Esophagus (tissue), 2 donors: ENCODE results near the gene NXPH4. TPM values are rescaled to one million over a fixed set of nuclear protein-coding genes. Genes with fewer than 3 reads are reported as not detected.

Experiments used
- H3K27ac ChIP-seq, 2 donors: one replicate each; pipeline ENCODE4 v1.5.1; 2013; ENCODE audit warnings: low read depth in 2 of 2, mild to moderate bottlenecking in 2 of 2, inconsistent platforms in 1 of 2, low read length in 1 of 2, moderate library complexity in 1 of 2
- H3K27me3 ChIP-seq, 2 donors: one replicate each; pipeline ENCODE4 v1.6.1; 2013; ENCODE audit warnings: low read length in 2 of 2, control low read depth in 1 of 2, mild to moderate bottlenecking in 1 of 2; ENCODE audit not compliant: insufficient read depth in 2 of 2, control insufficient read depth in 1 of 2
- H3K36me3 ChIP-seq, 2 donors: one replicate each; pipeline ENCODE4 v1.6.1; 2013; ENCODE audit warnings: low read length in 1 of 2; ENCODE audit not compliant: control insufficient read depth in 2 of 2, insufficient read depth in 2 of 2
- H3K4me1 ChIP-seq, 2 donors: one replicate each; pipeline ENCODE4 v1.6.1; 2013; ENCODE audit warnings: low read length in 1 of 2; ENCODE audit not compliant: control insufficient read depth in 2 of 2, insufficient read depth in 2 of 2
- H3K4me3 ChIP-seq, 2 donors: one replicate each; pipeline ENCODE4 v1.5.1; 2013; ENCODE audit warnings: low read length in 2 of 2, mild to moderate bottlenecking in 2 of 2, low read depth in 1 of 2, moderate library complexity in 1 of 2
- H3K9me3 ChIP-seq, 2 donors: one replicate each; pipeline ENCODE4 v1.6.1; 2013; ENCODE audit warnings: mild to moderate bottlenecking in 2 of 2, low read depth in 1 of 2, low read length in 1 of 2, moderate library complexity in 1 of 2; ENCODE audit not compliant: control insufficient read depth in 2 of 2, insufficient read depth in 1 of 2
- WGBS, 2 donors: extraction: QIAGEN DNeasy Blood & Tissue Kit; methylation state at CpG; one replicate each; pipeline ENCODE4 v1.1.7; 2013; 5-methylcytosine and 5-hydroxymethylcytosine counted together
- polyA plus RNA-seq, 2 donors: library from polyadenylated mRNA; stranded (reverse); fragments of 200-250 nt; gene quantifications; one replicate each; pipeline ENCODE4 v1.2.3, GENCODE V29; 2013
- donor health status: healthy with polysubstance abuse.
- donor health status: Bipolar disorder and iron deficiency.

The NXPH4 gene
- polyA plus RNA-seq, 2 donors, result 0.73 to 1.3 TPM

- no peak overlapping the region for H3K4me3 ChIP-seq
- WGBS, 2 donors, result 90 to 91% methylated on average over 15 of the region's 15 CpGs
- no peaks in the 10 kb centered on the region for H3K4me1 ChIP-seq
- no peak overlapping the region for H3K27ac ChIP-seq
- H3K36me3 ChIP-seq, result peaks cover 19 to 95% of the 10 kb centered on the region in 2 donors
- H3K9me3 ChIP-seq, result peaks cover 0 to 2% of the 10 kb centered on the region in 2 donors
- no peaks in the 10 kb centered on the region for H3K27me3 ChIP-seq
These were observed 16.1 kb upstream of the NXPH4 start for GRCh38 chr12:57200497-57200896.

GRCh38 chr12:57201219-57201618 is 15.4 kb upstream of the NXPH4 start:
- Histone ChIP-seq H3K4me3 (no peak overlapping the region), H3K36me3 (peaks cover 17 to 95% of the 10 kb centered on the region in 2 donors), H3K4me1 (no peaks in the 10 kb centered on the region), H3K27ac (no peak overlapping the region), H3K9me3 (peaks cover 0 to 2% of the 10 kb centered on the region in 2 donors), H3K27me3 (no peaks in the 10 kb centered on the region)
- WGBS, 2 donors, result 77 to 87% methylated on average over 8 of the region's 8 CpGs

- Histone ChIP-seq H3K36me3 (peaks cover 15 to 95% of the 10 kb centered on the region in 2 donors), H3K27ac (no peak overlapping the region), H3K9me3 (peaks cover 0 to 2% of the 10 kb centered on the region in 2 donors), H3K27me3 (no peaks in the 10 kb centered on the region), H3K4me1 (no peaks in the 10 kb centered on the region), H3K4me3 (no peak overlapping the region)
- WGBS, 2 donors, result 87 to 88% methylated on average over 16 of the region's 16 CpGs
These were observed 15.0 kb upstream of the NXPH4 start for GRCh38 chr12:57201631-57202030.

GRCh38 chr12:57202321-57202720 is 14.3 kb upstream of the NXPH4 start:
- Histone ChIP-seq H3K27me3 (no peaks in the 10 kb centered on the region), H3K27ac (no peak overlapping the region), H3K4me1 (no peaks in the 10 kb centered on the region), H3K36me3 (peaks cover 11 to 89% of the 10 kb centered on the region in 2 donors), H3K4me3 (no peak overlapping the region), H3K9me3 (peaks cover 0 to 2% of the 10 kb centered on the region in 2 donors)
- 89 to 91% methylated on average over 19 of the region's 19 CpGs for WGBS, 2 donors

GRCh38 chr12:57203201-57203600 is 13.4 kb upstream of the NXPH4 start:
- Histone ChIP-seq H3K36me3 (peaks cover 4 to 88% of the 10 kb centered on the region in 2 donors), H3K4me1 (no peaks in the 10 kb centered on the region), H3K9me3 (peaks cover 0 to 2% of the 10 kb centered on the region in 2 donors), H3K27me3 (no peaks in the 10 kb centered on the region), H3K27ac (no peak overlapping the region), H3K4me3 (no peak overlapping the region)
- 93 to 95% methylated on average over 28 of the region's 28 CpGs for WGBS, 2 donors

GRCh38 chr12:57203791-57204190 is 12.8 kb upstream of the NXPH4 start:
- peaks cover 4 to 87% of the 10 kb centered on the region in 2 donors for H3K36me3 ChIP-seq

GRCh38 chr12:57204454-57204853 is 12.1 kb upstream of the NXPH4 start:
- Histone ChIP-seq H3K9me3 (peaks cover 0 to 2% of the 10 kb centered on the region in 2 donors), H3K27me3 (no peaks in the 10 kb centered on the region), H3K27ac (no peak overlapping the region), H3K36me3 (peaks cover 4 to 86% of the 10 kb centered on the region in 2 donors), H3K4me3 (no peak overlapping the region), H3K4me1 (no peaks in the 10 kb centered on the region)
- 86 to 89% methylated on average over 19 of the region's 19 CpGs for WGBS, 2 donors

More at GRCh38 chr12:57203791-57204190, 12.8 kb upstream of the NXPH4 start:
- H3K27me3 ChIP-seq, result no peaks in the 10 kb centered on the region
- peaks cover 0 to 2% of the 10 kb centered on the region in 2 donors for H3K9me3 ChIP-seq
- no peak overlapping the region for H3K27ac ChIP-seq
- no peak overlapping the region for H3K4me3 ChIP-seq
- 83% methylated on average over 11 of the region's 11 CpGs for WGBS, 2 donors
- no peaks in the 10 kb centered on the region for H3K4me1 ChIP-seq

GRCh38 chr12:57205186-57205585 is 11.4 kb upstream of the NXPH4 start:
- H3K27me3 ChIP-seq, result no peaks in the 10 kb centered on the region
- peaks cover 0 to 2% of the 10 kb centered on the region in 2 donors for H3K9me3 ChIP-seq
- peaks cover 4 to 87% of the 10 kb centered on the region in 2 donors for H3K36me3 ChIP-seq
- H3K4me3 ChIP-seq, result no peak overlapping the region
- no peak overlapping the region for H3K27ac ChIP-seq
- no peaks in the 10 kb centered on the region for H3K4me1 ChIP-seq
- 93 to 95% methylated on average over 26 of the region's 26 CpGs for WGBS, 2 donors

- Histone ChIP-seq H3K27ac (no peak overlapping the region), H3K36me3 (peaks cover 4 to 86% of the 10 kb centered on the region in 2 donors), H3K4me3 (no peak overlapping the region), H3K9me3 (peaks cover 0 to 2% of the 10 kb centered on the region in 2 donors), H3K27me3 (no peaks in the 10 kb centered on the region), H3K4me1 (no peaks in the 10 kb centered on the region)
- 78 to 82% methylated on average over 6 to 7 of the region's 7 CpGs for WGBS, 2 donors
These were observed 10.7 kb upstream of the NXPH4 start for GRCh38 chr12:57205931-57206330.
